Measurements from ENCODE around the gene ARFGAP2.
"Not testable (repeated sequence)": the region's sequence is repeated elsewhere in the genome, so short reads cannot be mapped to it uniquely, and the experiment has no call there.

Gene ARFGAP2

DNA sequence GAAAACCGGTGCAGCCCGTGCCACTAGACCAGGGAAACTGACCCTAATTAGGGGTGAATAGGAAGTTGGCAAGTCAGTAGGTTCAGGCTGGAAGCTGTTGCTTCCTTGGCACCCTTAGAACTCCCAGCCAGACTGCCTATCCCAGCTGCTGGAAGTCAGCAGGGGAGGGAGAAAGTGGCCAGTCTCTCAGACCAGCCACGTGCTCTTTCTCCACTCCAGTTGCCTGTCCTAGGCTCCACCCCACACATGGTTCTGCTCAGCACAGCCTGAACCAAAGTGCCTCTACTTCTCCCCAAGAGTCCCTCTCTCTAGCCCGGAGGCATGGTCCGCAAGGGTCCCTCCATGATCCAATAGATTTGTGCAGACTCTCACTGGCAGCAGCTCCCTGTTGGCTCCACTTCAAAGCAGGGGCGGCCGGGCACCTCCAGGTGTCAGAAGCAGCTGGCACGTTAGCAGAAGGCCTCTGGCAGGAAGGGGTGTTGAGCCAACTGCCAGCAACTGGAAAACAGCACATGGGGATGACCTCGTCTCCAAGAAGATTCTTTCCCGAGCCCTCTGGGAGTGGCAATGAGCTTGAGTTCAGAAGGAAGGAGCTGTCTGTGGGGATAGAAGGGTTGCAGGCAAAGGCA is 27.7 kb downstream of the ARFGAP2 start:
- DNase-seq (ENCODE audit: low read depth, low spot score): no peak

DNA sequence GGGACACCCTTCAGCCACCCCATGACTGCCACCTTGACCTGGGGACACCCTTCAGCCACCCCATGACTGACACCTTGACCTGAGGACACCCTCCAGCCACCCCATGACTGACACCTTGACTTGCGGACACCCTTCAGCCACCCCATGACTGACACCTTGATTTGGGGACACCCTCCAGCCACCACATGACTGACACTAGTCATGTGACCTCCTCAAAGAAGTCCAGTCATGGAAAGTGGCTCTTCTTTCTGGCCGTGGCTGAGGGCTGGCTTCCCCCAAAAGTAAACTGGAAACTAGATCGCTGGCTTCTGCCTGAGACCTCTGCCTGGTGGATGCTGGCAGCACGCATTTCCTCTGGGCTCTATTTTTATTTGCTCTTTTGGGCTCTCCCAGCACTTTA is 28.4 kb downstream of the ARFGAP2 start:
- no peak for DNase-seq (ENCODE audit: low read depth, low spot score)

DNA sequence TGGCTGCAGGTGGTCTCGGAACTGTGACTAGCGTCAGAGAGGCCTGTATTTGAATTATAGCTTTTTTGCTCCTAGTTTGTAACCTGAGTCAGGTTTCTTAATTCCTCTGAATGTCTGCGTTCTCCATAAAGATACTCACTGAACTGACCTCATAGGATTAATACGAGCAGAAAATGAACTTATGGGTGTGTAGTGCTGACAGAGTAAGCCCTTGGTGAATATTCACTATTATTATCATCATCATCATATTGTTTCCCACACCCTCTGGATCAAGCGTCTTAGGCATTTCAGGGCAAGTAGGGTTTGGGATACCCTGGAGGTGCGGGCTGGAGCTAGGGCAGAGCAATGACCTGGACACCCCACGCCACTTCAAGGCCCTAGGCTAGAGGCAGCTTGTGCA is 29.0 kb downstream of the ARFGAP2 start:
- DNase-seq (ENCODE audit: low read depth, low spot score): no peak

DNA sequence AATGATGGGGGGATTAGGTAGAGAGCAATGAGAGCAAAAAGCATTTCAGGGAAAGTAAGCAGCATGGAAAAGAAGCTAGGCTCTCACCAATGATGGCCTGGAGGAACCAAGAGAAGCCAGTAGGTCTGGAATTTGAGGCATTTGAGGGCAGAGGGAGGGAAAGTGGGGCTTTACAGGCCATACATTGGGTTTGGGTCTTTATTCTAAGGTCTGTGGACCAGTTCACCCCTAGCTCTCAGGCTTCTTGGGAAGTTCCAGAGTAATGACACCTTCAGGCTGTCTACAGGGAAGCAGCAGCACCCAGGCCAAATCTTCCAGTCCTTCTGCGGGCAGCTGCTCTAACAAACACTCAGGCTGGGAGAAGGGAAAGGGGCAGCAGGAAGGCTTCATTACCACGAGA is 29.4 kb downstream of the ARFGAP2 start:
- DNase-seq (ENCODE audit: low read depth, low spot score): no peak

DNA sequence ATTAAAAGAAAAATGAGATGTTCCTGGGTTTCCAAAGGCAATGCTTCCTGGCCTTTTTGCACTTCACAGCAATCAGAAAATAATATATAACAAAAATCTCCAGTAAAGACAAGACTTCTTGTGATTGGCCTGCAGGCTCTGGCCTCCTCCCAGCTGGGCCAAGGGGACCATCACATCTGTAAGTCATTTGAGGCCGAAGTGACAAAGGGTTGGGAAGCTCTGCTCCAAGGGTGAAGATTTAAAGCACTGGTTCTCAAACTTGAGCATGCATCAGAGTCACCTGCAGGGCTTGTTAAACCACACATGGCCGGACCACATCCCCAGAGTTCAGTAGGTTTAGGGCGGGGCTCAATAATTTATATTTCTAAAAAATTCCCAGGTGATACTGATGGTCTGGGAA is 32.1 kb downstream of the ARFGAP2 start:
- DNase-seq (ENCODE audit: low read depth, low spot score): no peak

DNA sequence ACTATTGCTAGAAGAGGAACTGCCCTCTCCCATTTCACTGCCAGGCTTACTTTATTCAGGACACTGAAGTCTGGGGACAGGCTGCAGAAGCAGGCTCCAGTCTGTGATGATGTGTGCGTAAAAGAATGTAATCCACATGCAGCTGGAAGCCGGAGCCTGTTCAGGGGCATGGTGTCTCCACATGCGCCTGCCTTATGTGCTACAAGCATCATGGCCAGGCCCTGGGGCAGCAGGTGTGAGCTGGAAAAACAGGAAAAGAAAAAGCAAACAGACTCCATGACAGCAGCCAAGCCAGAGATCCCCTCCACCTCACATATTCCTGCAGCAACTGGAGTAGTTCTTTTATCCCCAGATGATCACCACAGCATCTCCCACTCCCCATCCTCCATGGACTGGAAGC is 33.4 kb downstream of the ARFGAP2 start:
- DNase-seq (ENCODE audit: low read depth, low spot score): peak; percentile 71

DNA sequence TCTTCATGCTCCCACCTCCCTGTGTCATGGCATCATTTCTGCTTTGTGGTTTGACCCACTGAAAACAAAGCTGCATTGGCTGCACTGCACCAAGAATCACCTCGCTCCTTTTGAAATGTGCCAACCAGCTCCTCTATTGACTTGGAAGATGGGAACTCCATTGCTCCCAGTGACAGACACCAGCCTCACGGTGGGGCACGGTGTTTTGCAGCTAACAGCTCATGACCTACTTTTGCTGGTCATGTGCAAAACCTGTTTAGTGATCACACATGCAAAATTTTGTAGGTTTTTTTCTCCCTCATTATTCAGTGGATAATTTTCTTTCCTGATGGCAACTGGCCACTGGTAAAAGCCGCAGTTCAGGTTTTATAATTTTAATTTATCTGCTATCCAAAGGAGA is 36.8 kb downstream of the ARFGAP2 start:
- no peak for DNase-seq (ENCODE audit: low read depth, low spot score)

DNA sequence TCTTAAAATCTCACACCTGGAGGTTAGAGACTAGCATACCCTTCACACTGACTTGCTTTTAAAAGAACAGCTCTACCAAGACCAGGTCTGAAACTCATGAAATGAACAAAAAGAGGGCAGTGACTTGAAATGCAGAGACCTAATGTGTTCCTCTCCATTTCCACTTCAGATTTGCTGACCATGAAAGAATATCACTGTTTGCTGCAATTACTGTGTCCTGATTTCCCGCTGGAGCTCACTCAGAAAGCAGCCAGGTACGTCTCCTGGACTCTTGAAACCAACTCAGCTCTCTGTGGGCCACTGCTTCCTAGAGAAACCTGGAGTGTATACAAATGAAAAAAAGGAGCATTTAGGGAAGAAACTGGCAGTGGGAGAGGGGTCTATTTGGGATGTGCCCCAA is 39.2 kb downstream of the ARFGAP2 start:
- no peak for DNase-seq (ENCODE audit: low read depth, low spot score)

DNA sequence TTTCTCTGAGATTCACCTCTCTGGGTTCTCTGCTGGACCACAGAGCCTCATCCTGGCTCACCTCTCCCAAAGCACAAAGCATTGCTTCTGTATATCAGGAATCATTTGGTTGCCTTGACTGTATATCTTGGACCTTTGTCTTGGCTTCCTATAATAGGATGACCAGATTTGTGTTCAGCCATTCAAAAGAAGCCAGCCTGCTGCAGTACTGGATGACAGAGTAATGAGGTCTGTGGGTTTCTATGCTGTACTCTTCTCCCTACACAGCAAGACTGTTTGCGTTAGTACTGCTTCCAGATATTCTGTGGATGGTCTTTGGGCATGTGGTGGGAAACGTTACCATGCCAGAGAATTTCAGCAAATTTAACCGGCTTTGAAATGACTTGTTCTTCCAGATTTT is 39.8 kb downstream of the ARFGAP2 start:
- DNase-seq (ENCODE audit: low read depth, low spot score): no peak

DNA sequence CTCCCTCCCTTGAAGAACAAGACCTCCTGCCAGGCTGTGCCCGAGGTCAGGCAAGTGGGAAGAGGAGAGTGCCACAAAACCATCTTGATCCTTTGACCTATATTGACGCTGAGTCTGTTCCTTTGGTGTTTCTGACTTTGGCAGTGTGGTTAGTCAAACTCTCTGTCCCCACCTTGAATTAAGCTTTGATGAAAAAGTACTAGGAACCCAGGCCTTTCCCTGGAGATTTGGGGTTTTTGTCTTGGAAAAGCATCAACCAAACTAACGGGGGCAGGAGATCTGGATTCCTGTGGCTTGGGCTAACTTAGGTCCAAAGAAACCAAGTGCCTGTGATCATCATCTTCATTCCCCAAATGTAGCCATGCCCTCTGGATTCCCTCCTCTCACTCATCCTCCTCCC is 40.4 kb downstream of the ARFGAP2 start:
- no peak for DNase-seq (ENCODE audit: low read depth, low spot score)

DNA sequence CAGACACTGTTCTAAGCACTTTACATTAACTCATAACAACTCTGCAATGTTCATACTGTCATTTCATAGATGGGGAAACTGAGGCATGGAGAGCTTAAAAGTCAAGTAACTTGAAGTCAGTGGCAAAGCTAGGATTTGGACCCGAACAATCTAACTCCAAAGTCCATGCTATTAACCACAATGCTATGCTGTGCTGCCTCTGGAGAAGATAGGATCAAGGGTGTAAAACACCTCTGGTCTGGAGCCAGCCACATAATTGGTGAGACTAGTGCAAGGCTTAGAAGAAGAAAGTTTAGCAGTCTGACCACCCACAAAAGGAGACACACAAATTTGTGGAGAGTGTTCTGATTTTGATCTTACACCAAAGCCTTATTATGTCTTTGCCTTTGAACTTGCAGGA is 43.7 kb downstream of the ARFGAP2 start:
- DNase-seq (ENCODE audit: low read depth, low spot score): no peak

DNA sequence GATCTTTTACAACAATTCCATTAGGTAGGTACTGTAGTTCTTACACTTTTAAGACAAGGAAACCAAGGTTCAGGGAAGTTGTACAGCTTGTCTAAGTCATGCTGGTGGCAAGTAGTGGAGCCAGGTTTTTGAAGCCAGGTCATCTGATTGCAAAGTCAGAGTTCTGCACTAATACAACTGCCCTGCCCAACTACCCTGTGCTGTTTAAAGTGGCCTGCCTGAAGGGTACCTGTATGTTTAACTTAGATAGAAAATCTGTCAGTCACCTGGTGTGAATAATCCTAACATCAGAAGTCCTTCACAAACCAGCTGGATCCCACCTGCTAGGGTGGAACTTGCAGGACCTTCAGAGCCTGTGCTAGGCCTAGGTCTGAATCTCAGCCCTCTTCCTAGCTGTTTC is 44.2 kb downstream of the ARFGAP2 start:
- DNase-seq (ENCODE audit: low read depth, low spot score): no peak

DNA sequence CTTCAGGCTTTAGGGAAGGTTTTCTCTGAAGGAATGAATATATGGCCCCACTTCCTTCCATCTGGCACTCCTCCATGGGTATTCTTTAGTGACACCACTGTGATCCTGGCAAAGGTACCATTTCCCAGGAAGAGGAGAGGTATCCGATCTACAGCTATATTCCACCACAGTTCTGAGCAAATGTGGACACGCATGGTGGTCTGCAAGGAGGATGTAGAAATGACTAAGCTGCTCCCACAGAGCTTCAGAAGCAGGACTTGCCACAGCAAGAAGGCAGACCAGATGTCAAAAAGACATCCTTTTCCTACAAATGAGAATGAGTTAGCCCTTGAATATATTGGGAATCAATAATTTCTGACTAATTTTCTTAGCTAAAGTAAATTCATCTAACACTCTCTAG is 45.5 kb downstream of the ARFGAP2 start:
- DNase-seq (ENCODE audit: low read depth, low spot score): no peak

DNA sequence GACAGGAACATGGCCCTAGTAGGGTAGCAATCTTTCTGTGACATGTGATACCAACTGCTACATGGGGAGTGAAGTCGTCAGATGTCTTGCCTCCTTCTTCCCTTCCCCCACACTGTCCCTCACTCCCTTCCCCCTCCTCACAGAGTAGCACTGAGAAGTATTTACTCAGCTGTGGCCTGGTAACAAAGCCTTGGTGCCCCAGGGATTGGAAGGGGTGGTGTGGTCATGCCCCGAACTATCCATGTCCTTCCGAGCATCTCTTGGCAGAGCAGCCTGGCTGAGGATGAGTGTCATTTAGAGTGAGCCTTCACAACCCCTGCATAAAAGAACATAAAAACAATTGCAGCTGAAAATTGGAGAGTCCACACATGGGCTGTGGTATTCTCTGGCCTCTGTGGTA is 46.1 kb downstream of the ARFGAP2 start:
- no peak for DNase-seq (ENCODE audit: low read depth, low spot score)

DNA sequence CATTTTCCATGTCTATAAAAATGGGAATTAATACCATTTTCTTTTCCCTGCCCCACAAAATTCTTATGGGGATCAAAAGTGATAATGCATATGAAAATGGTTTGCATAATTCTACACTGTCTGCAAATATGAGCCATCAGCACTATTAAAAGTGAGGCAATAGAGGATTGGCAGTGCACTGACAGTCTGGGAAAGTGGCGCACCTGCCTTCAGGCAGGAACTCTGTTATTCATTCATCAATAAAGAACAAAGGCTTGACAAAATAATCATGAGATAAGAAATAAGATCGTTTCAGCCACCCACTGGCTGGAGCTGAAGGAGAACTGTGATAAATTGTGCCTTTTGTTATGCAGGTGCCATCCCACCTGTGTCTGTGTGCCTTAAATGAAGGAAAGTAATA is 49.5 kb downstream of the ARFGAP2 start:
- DNase-seq (ENCODE audit: low read depth, low spot score): no peak

DNA sequence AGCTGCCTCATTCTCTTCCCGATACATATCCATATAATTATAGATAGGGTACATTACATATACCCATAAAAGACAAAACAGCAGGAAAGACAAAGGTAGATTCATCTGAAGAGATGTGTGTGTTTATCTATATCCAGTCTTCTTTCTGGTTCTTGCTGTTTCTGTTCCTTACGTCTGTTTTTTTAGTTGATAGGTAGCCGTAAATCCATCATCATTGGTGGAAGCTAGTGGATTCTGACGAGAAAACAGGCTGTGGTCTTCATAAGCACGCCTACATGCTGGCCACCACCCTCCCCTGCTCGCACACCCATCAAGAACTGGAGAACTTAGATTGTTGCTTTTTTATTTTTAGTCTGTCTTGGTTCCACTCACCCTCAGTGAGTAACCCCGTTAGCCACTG is 51.6 kb downstream of the ARFGAP2 start:
- DNase-seq (ENCODE audit: low read depth, low spot score): no peak

DNA sequence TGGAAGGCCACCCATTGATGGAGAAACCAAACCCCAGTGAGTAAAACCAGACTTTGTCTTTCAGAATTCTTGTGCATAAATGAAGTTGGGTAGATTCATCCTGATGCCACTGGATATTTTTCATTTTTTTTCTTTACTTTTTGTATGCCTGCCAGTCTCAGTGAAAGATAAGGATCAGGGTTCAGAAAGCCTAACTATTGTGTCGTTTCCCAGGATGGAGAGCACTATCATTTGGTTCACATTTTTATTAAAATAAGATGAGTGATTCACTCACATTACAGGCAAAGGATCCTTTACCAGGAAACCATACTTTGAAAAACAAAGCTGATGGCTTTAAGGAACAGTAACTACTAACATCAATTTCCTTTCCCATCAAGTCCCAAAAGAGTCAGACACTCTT is 52.0 kb downstream of the ARFGAP2 start:
- DNase-seq (ENCODE audit: low read depth, low spot score): no peak

DNA sequence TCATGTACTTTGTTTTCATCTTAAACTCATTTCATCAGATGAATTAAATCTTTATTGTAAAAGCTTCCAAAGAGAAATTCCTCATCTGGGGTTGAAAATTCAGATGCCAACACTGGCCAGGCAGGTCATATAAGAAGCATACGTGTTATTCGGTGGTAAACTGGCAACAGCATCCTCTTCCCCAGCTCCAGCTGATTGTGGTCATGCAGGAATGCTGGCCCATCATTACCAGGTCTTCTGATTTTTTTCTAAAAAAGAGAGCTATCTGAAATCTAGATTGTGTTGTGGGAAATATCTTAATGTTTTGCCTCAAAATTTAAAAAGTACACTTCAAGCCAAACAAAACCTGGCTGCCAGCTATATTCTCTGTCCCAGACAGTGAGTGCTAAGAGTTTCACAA is 53.6 kb downstream of the ARFGAP2 start:
- no peak for DNase-seq (ENCODE audit: low read depth, low spot score)

DNA sequence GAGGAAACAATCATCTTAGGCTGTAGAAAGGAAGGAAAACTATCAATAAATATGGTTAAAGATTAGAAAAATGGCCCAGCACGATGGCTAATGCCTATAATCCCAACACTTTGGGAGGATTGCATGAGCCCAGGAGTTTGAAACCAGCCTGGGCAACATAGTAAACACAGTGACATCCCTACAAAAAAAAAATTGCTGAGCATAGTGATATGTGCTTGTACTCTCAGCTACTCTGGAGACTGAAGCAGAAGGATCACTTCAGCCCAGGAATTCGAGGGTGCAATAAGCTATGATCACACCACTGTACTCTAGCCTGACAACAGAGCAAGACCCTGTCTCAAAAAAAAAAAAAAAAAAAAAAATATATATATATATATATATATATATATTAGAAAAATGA is 54.9 kb downstream of the ARFGAP2 start:
- DNase-seq (ENCODE audit: low read depth, low spot score): no peak

DNA sequence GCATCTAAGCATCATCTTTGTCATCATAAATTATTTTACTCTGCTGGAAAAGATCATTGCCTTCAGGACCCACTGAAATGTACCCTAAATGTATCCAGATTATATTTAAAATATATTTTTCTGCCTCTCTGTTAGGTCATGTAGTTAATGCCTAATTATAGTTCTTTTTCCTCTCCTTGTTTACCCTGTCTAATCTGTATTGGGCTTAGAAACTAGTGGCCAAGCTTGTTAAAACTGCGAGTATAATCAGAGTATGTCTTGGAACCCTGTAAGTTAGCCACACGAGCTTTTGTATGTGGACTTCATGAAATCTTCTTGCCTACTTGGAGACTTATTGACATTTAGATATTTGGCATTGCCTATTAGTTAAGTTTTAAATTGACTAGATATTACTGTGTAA is 55.6 kb downstream of the ARFGAP2 start:
- no peak for DNase-seq (ENCODE audit: low read depth, low spot score)

DNA sequence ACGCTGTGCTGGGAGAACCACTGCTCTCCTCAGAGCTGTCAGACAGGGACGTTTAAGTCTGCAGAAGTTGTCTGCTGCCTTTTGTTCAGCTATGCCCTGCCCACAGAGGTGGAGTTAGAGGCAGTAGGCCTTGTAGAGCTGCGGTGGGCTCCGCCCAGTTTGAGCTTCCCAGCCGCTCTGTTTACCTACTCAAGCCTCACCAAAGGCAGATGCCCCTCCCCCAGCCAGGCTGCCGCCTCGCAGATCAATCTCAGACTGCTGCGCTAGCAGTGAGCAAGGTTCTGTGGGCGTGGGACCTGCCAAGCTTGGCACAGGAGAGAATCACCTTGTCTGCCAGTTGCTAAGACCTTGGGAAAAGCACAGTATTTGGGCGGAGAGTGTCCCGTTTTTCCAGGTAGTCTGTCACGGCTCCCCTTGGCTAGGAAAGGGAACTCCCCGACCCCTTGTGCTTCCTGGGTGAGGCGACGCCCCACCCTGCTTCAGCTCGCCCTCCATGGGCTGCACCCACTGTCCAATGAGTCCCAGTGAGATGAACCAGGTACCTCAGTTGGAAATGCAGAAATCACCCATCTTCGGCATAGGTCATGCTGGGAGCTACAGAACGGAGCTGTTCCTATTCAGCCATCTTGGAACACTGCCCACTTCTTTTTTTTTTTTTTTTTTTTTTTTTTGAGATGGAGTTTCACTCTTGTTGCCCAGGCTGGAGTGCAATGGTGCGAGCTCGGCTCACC is 57.6 kb downstream of the ARFGAP2 start:
- not testable (repeated sequence) for DNase-seq (ENCODE audit: low read depth, low spot score)

Data from astrocyte of the hippocampus (primary cell).